Adrenal gland (tissue), 5 donors: ENCODE results near the gene NRXN3.

Source experiments
- POLR2A ChIP-seq, 2 donors: fragments of 450-650 bp; IDR thresholded peaks; one replicate each; pipeline ENCODE4 v1.6.1; 2017; ENCODE audit warnings: antibody characterized with exemption in 2 of 2, mild to moderate bottlenecking in 2 of 2, moderate library complexity in 1 of 2
- TF ChIP-seq, protein P1 (sequence below), 6 experiments: fragments of 450-650 bp in 4 of 6; fragments of 200-600 bp in 2 of 6; sonication (generic) in 1 of 6; IDR thresholded peaks; 1 replicate in 5 of 6; 2 replicates in 1 of 6; pipeline versions ENCODE4 v1.5.1 to v1.8.0; 2016 to 2021; ENCODE audit warnings: antibody characterized with exemption in 6 of 6, mild to moderate bottlenecking in 2 of 6, moderate library complexity in 1 of 6
- donor health status: DM: no; HTN: no; CAD: no.

GRCh38 chr14:78933166-78933565 is 763.0 kb downstream of the NRXN3 start:
- TF ChIP-seq, protein P1, sequence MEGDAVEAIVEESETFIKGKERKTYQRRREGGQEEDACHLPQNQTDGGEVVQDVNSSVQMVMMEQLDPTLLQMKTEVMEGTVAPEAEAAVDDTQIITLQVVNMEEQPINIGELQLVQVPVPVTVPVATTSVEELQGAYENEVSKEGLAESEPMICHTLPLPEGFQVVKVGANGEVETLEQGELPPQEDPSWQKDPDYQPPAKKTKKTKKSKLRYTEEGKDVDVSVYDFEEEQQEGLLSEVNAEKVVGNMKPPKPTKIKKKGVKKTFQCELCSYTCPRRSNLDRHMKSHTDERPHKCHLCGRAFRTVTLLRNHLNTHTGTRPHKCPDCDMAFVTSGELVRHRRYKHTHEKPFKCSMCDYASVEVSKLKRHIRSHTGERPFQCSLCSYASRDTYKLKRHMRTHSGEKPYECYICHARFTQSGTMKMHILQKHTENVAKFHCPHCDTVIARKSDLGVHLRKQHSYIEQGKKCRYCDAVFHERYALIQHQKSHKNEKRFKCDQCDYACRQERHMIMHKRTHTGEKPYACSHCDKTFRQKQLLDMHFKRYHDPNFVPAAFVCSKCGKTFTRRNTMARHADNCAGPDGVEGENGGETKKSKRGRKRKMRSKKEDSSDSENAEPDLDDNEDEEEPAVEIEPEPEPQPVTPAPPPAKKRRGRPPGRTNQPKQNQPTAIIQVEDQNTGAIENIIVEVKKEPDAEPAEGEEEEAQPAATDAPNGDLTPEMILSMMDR (IDR thresholded peaks at IDR 0.05): no peak
- no peak for TF ChIP-seq POLR2A (IDR thresholded peaks at IDR 0.05)
